WTC11 (cell line): ENCODE results near the gene ACBD4.

Experiments used
- CTCF ChIP-seq: fragments of 200-600 bp; IDR thresholded peaks from 2 replicates; pipeline ENCODE4 v1.8.0; 2022; ENCODE audit warnings: antibody characterized with exemption
- ETV6 ChIP-seq: sonication (generic); formaldehyde crosslinking; IDR thresholded peaks from 2 replicates; pipeline ENCODE4 v1.8.1; 2022; ENCODE audit warnings: mild to moderate bottlenecking, missing genetic modification reagents
- FOXJ3 ChIP-seq: sonication (generic); formaldehyde crosslinking; IDR thresholded peaks from 2 replicates; pipeline ENCODE4 v1.9.0; 2021; ENCODE audit warnings: missing genetic modification reagents, mild to moderate bottlenecking, borderline replicate concordance
- MLX ChIP-seq: sonication (generic); formaldehyde crosslinking; IDR thresholded peaks from 2 replicates; pipeline ENCODE4 v1.8.1; 2023; ENCODE audit warnings: mild to moderate bottlenecking, missing genetic modification reagents, moderate library complexity
- RELA ChIP-seq: sonication (generic); formaldehyde crosslinking; IDR thresholded peaks from 2 replicates; pipeline ENCODE4 v1.8.1; 2022; ENCODE audit warnings: missing genetic modification reagents, mild to moderate bottlenecking, borderline replicate concordance
- TCF7 ChIP-seq: sonication (generic); formaldehyde crosslinking; IDR thresholded peaks from 2 replicates; pipeline ENCODE4 v1.8.0; 2022; ENCODE audit warnings: mild to moderate bottlenecking, low read depth, missing genetic modification reagents, moderate library complexity

GRCh38 chr17:45128331-45128730, 7.2 kb upstream of the ACBD4 start:
- TF ChIP-seq FOXJ3 (CRISPR knock-in tag) (no peak), CTCF (no peak), ETV6 (CRISPR knock-in tag) (no peak), TCF7 (CRISPR knock-in tag) (no peak), MLX (CRISPR knock-in tag) (no peak), RELA (no peak)
